Kidney epithelial cell (primary cell): Measurements from ENCODE around the gene CINP. TPM values are rescaled to one million over a fixed set of nuclear protein-coding genes. Genes with fewer than 3 reads are reported as not detected.

Experiments
- DNase-seq: peaks from one replicate; pipeline ENCODE4 v3.0.0-alpha.2; 2010; ENCODE audit warnings: low read depth
- H3K27me3 ChIP-seq: 2 replicates; pipeline ENCODE4 v1.6.0; 2011; ENCODE audit warnings: low read length; ENCODE audit not compliant: control insufficient read depth, insufficient read depth
- H3K36me3 ChIP-seq: 2 replicates; pipeline ENCODE4 v1.5.1; 2011; ENCODE audit warnings: low read length; ENCODE audit not compliant: control insufficient read depth, insufficient read depth
- H3K4me3 ChIP-seq: 2 replicates; pipeline ENCODE4 v1.5.1; 2011; ENCODE audit warnings: low read depth, mild to moderate bottlenecking, control low read depth, low read length
- total RNA-seq: library from RNA; depleted of rRNA; stranded (reverse); fragments of >200 nt; gene quantifications from 2 replicates; pipeline ENCODE4 v1.2.3, GENCODE V29; 2015
- TF ChIP-seq, protein P1 (sequence below): IDR thresholded peaks from 2 replicates; pipeline ENCODE4 v1.5.1; 2011; ENCODE audit warnings: mild to moderate bottlenecking, moderate library complexity, low read length, control low read depth, inconsistent platforms; ENCODE audit not compliant: insufficient read depth, poor library complexity, severe bottlenecking

CINP gene
- total RNA-seq, 1 donor from 2014 or later = 33.7 TPM

GRCh38 chr14:102375119-102375518, 12.4 kb upstream of the CINP start:
- H3K4me3 ChIP-seq = no peak overlapping the region
- no peaks in the 10 kb centered on the region for H3K27me3 ChIP-seq
- TF ChIP-seq, protein P1, sequence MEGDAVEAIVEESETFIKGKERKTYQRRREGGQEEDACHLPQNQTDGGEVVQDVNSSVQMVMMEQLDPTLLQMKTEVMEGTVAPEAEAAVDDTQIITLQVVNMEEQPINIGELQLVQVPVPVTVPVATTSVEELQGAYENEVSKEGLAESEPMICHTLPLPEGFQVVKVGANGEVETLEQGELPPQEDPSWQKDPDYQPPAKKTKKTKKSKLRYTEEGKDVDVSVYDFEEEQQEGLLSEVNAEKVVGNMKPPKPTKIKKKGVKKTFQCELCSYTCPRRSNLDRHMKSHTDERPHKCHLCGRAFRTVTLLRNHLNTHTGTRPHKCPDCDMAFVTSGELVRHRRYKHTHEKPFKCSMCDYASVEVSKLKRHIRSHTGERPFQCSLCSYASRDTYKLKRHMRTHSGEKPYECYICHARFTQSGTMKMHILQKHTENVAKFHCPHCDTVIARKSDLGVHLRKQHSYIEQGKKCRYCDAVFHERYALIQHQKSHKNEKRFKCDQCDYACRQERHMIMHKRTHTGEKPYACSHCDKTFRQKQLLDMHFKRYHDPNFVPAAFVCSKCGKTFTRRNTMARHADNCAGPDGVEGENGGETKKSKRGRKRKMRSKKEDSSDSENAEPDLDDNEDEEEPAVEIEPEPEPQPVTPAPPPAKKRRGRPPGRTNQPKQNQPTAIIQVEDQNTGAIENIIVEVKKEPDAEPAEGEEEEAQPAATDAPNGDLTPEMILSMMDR = no peak
- H3K36me3 ChIP-seq = no peaks in the 10 kb centered on the region
- no peak for DNase-seq

- no peak for DNase-seq
- TF ChIP-seq, protein P1 = no peak
- Histone ChIP-seq H3K27me3 (no peaks in the 10 kb centered on the region), H3K4me3 (no peak overlapping the region), H3K36me3 (no peaks in the 10 kb centered on the region)
Observed at GRCh38 chr14:102374264-102374663, 11.6 kb upstream of the CINP start.

GRCh38 chr14:102373110-102373509, 10.4 kb upstream of the CINP start:
- no peaks in the 10 kb centered on the region for H3K27me3 ChIP-seq
- TF ChIP-seq, protein P1 = no peak
- DNase-seq = no peak
- no peaks in the 10 kb centered on the region for H3K36me3 ChIP-seq
- H3K4me3 ChIP-seq = no peak overlapping the region

- no peak for DNase-seq
- TF ChIP-seq, protein P1 = no peak
- no peaks in the 10 kb centered on the region for H3K27me3 ChIP-seq
- H3K36me3 ChIP-seq = no peaks in the 10 kb centered on the region
- no peak overlapping the region for H3K4me3 ChIP-seq
Observed at GRCh38 chr14:102371361-102371760, 8.7 kb upstream of the CINP start.

DNA sequence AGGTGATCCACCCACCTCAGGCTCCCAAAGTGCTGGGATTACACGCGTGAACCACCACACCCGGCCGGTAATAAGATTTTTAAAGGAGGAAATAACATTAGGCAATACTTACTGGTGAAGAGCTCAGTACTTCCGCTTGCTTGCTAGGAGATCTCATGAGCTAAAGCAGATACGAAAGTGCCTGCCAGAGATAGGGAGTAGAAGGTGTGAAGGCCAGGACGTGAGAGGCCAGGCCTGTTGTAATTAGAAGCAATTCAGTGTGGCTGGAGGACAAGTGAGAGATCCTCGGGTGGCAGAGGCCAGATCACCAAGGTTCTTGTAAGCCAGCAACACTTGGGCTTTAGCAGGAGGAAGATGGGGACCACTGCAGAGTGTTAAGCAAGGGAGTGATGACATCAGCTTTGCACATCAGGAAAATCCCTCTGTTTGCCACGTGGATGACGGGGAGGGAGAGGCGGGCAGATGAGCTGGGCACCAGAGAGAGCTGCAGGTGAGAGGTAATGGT, 7.7 kb upstream of the CINP start:
- no peaks in the 10 kb centered on the region for H3K27me3 ChIP-seq
- DNase-seq = no peak
- no peaks in the 10 kb centered on the region for H3K36me3 ChIP-seq
- TF ChIP-seq, protein P1 = no peak
- no peak overlapping the region for H3K4me3 ChIP-seq

GRCh38 chr14:102363182-102363943, 673 bp upstream of the CINP start:
- TF ChIP-seq, protein P1 = no peak
- no peak for DNase-seq
- Histone ChIP-seq H3K27me3 (no peaks in the 10 kb centered on the region), H3K36me3 (no peaks in the 10 kb centered on the region), H3K4me3 (peak overlapping the region; percentile 91)
